ENCODE measurements around the gene STPG1.

Gene STPG1

GRCh38 chr1:24384251-24385090, 29.1 kb downstream of the STPG1 start:
- TF ChIP-seq CTCF (IDR thresholded peaks at IDR 0.05; ENCODE audit: insufficient read depth, low read length, missing control alignments), result no peak
- CTCF ChIA-PET, result interaction anchor here (1.1 to 6.0 kb wide), 10 partner anchors 8 to 252 kb away, joined by 4 to 166 read pairs (median 6); no protein-coding TSS in a partner anchor
- POLR2A ChIA-PET, result interaction anchor here (0.6 kb wide), 1 partner anchor 63 kb away, joined by 3 read pairs; no protein-coding TSS in a partner anchor
- no peak for DNase-seq (ENCODE audit: low read depth, low spot score)
- no peak overlapping the region for H3K4me3 ChIP-seq (ENCODE audit: low read depth, low read length)

- DNase-seq (ENCODE audit: low read depth, low spot score), result no peak
- ChIA-PET POLR2A (no interaction called here), CTCF (interaction anchor here (0.9 to 7.5 kb wide), 8 partner anchors 9 to 195 kb away, joined by 3 to 166 read pairs (median 22); no protein-coding TSS in a partner anchor)
- H3K4me3 ChIP-seq (ENCODE audit: low read depth, low read length), result no peak overlapping the region
- TF ChIP-seq CTCF (IDR thresholded peaks at IDR 0.05; ENCODE audit: insufficient read depth, low read length, missing control alignments), result no peak
Measured at GRCh38 chr1:24383381-24383940, 30.1 kb downstream of the STPG1 start.

- CTCF ChIA-PET, result interaction anchor here (0.8 to 7.5 kb wide), 4 partner anchors 11 to 183 kb away, joined by 4 to 69 read pairs (median 38); no protein-coding TSS in a partner anchor
- DNase-seq (ENCODE audit: low read depth, low spot score), result no peak
- TF ChIP-seq CTCF (IDR thresholded peaks at IDR 0.05; ENCODE audit: insufficient read depth, low read length, missing control alignments), result no peak
- H3K4me3 ChIP-seq (ENCODE audit: low read depth, low read length), result no peak overlapping the region
- POLR2A ChIA-PET, result no interaction called here
Measured at GRCh38 chr1:24382165-24382577, 31.4 kb downstream of the STPG1 start.

- POLR2A ChIA-PET, result no interaction called here
- CTCF ChIA-PET, result interaction anchor here (5.7 to 7.5 kb wide), 3 partner anchors 12 to 182 kb away, joined by 37 to 69 read pairs (median 40); no protein-coding TSS in a partner anchor
- H3K4me3 ChIP-seq (ENCODE audit: low read depth, low read length), result no peak overlapping the region
- TF ChIP-seq CTCF (IDR thresholded peaks at IDR 0.05; ENCODE audit: insufficient read depth, low read length, missing control alignments), result no peak
- DNase-seq (ENCODE audit: low read depth, low spot score), result no peak
Measured at GRCh38 chr1:24381256-24381655, 32.3 kb downstream of the STPG1 start.

GRCh38 chr1:24380508-24380907, 33.1 kb downstream of the STPG1 start:
- DNase-seq (ENCODE audit: low read depth, low spot score), result no peak
- POLR2A ChIA-PET, result no interaction called here
- CTCF ChIA-PET, result interaction anchor here (1.4 to 7.5 kb wide), 5 partner anchors 9 to 231 kb away, joined by 3 to 69 read pairs (median 37); no protein-coding TSS in a partner anchor
- no peak overlapping the region for H3K4me3 ChIP-seq (ENCODE audit: low read depth, low read length)
- no peak for TF ChIP-seq CTCF (IDR thresholded peaks at IDR 0.05; ENCODE audit: insufficient read depth, low read length, missing control alignments)

GRCh38 chr1:24379733-24380315, 33.8 kb downstream of the STPG1 start:
- CTCF ChIA-PET, result interaction anchor here (1.4 to 7.5 kb wide), 6 partner anchors 9 to 230 kb away, joined by 3 to 69 read pairs (median 22); no protein-coding TSS in a partner anchor
- POLR2A ChIA-PET, result no interaction called here
- no peak for TF ChIP-seq CTCF (IDR thresholded peaks at IDR 0.05; ENCODE audit: insufficient read depth, low read length, missing control alignments)

More at GRCh38 chr1:24379733-24380315, 33.8 kb downstream of the STPG1 start:
- H3K4me3 ChIP-seq (ENCODE audit: low read depth, low read length), result no peak overlapping the region
- no peak for DNase-seq (ENCODE audit: low read depth, low spot score)

Measured in AG04449 (cell line).